Measurements from ENCODE around the gene CBX8. TPM values are rescaled to one million over a fixed set of nuclear protein-coding genes. Genes with fewer than 3 reads are reported as not detected.

Gene CBX8
- polyA plus RNA-seq, 4 donors = 9.2 to 18.9 (median 12.5) TPM

GRCh38 chr17:79835953-79836509 lies 39.2 kb upstream of the CBX8 start:
- DNase-seq (ENCODE audit: low read depth in 4 of 4, low spot score in 3 of 4) = no peak

- DNase-seq (ENCODE audit: low read depth in 4 of 4, low spot score in 3 of 4) = no peak
Measured at GRCh38 chr17:79835470-79835899, 38.6 kb upstream of the CBX8 start.

- no peak for DNase-seq (ENCODE audit: low read depth in 4 of 4, low spot score in 3 of 4)
Measured at GRCh38 chr17:79834565-79835469, 37.9 kb upstream of the CBX8 start.

GRCh38 chr17:79833744-79834564 lies 37.1 kb upstream of the CBX8 start:
- no peak for DNase-seq (ENCODE audit: low read depth in 4 of 4, low spot score in 3 of 4)

GRCh38 chr17:79833110-79833450 lies 36.2 kb upstream of the CBX8 start:
- DNase-seq (ENCODE audit: low read depth in 4 of 4, low spot score in 3 of 4) = no peak

GRCh38 chr17:79832218-79833109 lies 35.6 kb upstream of the CBX8 start:
- DNase-seq (ENCODE audit: low read depth in 4 of 4, low spot score in 3 of 4) = no peak

- DNase-seq (ENCODE audit: low read depth in 4 of 4, low spot score in 3 of 4) = no peak
Measured at GRCh38 chr17:79831265-79832217, 34.7 kb upstream of the CBX8 start.

- DNase-seq (ENCODE audit: low read depth in 4 of 4, low spot score in 3 of 4) = no peak
Measured at GRCh38 chr17:79830763-79831264, 33.9 kb upstream of the CBX8 start.

- no peak for DNase-seq (ENCODE audit: low read depth in 4 of 4, low spot score in 3 of 4)
Measured at GRCh38 chr17:79830303-79830702, 33.4 kb upstream of the CBX8 start.

- no peak for DNase-seq (ENCODE audit: low read depth in 4 of 4, low spot score in 3 of 4)
Measured at GRCh38 chr17:79829457-79829856, 32.6 kb upstream of the CBX8 start.

- DNase-seq (ENCODE audit: low read depth in 4 of 4, low spot score in 3 of 4) = no peak
Measured at GRCh38 chr17:79829004-79829403, 32.1 kb upstream of the CBX8 start.

GRCh38 chr17:79826841-79827578 lies 30.1 kb upstream of the CBX8 start:
- DNase-seq (ENCODE audit: low read depth in 4 of 4, low spot score in 3 of 4) = no peak

- no peak for DNase-seq (ENCODE audit: low read depth in 4 of 4, low spot score in 3 of 4)
Measured at GRCh38 chr17:79826204-79826680, 29.4 kb upstream of the CBX8 start.

GRCh38 chr17:79825580-79825921 lies 28.7 kb upstream of the CBX8 start:
- DNase-seq (ENCODE audit: low read depth in 4 of 4, low spot score in 3 of 4) = no peak

- no peak for DNase-seq (ENCODE audit: low read depth in 4 of 4, low spot score in 3 of 4)
Measured at GRCh38 chr17:79824893-79825579, 28.2 kb upstream of the CBX8 start.

GRCh38 chr17:79824234-79824633 lies 27.4 kb upstream of the CBX8 start:
- no peak for DNase-seq (ENCODE audit: low read depth in 4 of 4, low spot score in 3 of 4)

GRCh38 chr17:79822583-79823124 lies 25.8 kb upstream of the CBX8 start:
- no peak for DNase-seq (ENCODE audit: low read depth in 4 of 4, low spot score in 3 of 4)

Data from left renal pelvis (tissue), 4 donors.